IPS-NIHi11 (cell line): ENCODE measurements around the gene CASP8.
"Not testable (repeated sequence)": the region's sequence is repeated elsewhere in the genome, so short reads cannot be mapped to it uniquely, and the experiment has no call there.

Source experiments
- DNase-seq: peaks from one replicate; pipeline ENCODE4 v3.0.0; 2012; ENCODE audit warnings: mixed read lengths, low spot score

CASP8 gene

DNA sequence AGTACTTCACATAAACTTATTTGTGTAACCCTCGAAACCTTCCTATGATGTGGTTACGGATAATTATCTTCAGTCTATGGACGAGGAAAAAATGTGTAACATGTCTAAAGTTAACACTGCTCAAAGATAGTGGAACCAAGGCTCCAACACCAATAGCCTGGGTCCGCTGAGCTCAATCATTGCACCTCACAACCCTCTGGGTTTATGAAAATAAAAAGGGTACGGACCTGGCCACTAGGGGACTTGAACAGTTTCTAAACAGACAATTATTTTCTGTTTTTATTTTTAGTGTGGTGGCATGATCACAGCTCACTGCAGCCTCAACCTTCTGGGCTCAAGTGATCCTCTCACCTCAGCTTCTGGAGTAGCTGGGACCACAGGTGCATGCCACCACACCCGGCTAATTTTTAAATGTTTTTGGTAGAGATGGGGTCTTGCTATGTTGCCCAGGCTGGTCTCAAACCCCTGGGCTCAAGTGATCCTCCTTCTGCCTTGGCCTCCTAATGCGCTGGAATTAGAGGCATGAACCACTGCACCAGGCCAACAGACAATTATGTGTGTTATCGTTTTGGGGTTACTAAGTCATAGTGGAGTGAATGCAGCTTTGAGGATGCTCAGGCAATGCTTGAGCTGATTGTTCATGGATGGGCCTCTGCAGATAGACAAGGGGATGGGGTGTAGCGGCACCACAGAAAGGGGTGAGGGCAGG lies 10.1 kb downstream of the CASP8 start:
- no peak for DNase-seq

DNA sequence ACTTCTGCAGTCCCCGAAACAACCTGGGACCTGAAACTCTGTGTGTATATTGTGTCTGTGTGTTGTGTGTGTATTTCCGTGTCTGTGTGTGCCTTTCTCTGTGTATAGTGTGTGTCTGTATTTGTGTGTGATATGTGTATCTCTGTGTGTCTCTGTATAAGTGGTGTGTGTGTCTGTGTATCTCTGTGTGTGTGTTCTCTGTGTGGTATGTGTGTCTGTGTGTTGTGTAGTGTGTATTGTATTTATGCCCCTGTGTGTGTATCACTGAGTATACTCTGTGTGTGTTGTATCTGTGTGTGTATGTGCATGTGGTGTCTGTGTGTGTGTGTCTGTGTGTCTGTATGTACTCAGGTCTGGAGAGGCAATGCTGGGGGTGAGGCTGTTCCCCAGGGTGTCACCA lies 11.6 kb downstream of the CASP8 start:
- DNase-seq: no peak

- no peak for DNase-seq
These were observed 13.1 kb downstream of the CASP8 start for GRCh38 chr2:201273330-201273983.

- DNase-seq: no peak
These were observed 14.7 kb downstream of the CASP8 start for GRCh38 chr2:201275069-201275468.

- peak; percentile 66 for DNase-seq
These were observed 15.7 kb downstream of the CASP8 start for GRCh38 chr2:201275990-201276389.

DNA sequence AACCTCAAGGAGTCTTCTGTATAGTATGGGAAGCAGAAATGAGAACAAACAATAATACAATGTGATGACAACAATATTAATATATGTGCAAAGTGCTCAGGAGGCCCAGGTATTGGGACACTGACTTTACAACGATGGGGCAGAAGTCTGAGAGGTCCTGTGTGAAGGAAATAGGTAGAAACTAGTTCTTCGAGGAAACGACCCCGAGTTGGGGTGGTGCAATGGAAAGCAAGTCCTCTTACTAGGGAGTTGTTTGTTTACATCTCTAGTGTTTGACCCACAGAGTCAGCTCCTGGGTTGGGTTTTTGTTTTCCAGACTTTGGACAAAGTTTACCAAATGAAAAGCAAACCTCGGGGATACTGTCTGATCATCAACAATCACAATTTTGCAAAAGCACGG lies 16.2 kb downstream of the CASP8 start:
- no peak for DNase-seq

GRCh38 chr2:201279079-201279478 lies 18.7 kb downstream of the CASP8 start:
- no peak for DNase-seq

- DNase-seq: no peak
These were observed 20.1 kb downstream of the CASP8 start for GRCh38 chr2:201280191-201281040.

- DNase-seq: no peak
These were observed 25.2 kb downstream of the CASP8 start for GRCh38 chr2:201285499-201285898.

DNA sequence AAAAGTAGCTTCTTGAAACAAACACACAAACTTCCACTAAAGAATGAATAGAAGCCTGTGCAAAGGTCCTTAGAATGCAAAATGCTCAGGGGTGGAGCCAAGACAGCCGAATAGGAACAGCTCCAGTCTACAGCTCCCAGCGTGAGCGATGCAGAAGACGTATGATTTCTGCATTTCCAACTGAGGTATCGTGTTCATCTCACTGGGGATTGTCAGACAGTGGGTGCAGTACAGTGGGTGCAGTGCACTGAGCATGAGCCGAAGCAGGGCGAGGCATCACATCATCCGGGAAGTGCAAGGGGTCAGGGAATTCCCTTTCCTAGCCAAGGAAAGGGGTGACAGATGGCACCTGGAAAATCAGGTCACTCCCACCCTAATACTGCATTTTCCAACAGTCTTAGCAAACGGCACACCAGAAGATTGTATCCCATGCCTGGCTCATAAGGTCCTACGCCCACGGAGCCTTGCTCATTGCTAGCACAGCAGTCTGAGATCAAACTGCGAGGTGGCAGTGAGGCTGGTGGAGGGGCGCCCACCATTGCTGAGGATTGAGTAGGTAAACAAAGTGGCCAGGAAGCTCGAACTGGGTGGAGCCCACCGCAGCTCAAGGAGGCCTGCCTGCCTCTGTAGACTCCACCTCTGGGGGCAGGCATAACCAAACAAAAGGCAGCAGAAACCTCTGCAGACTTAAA lies 30.3 kb downstream of the CASP8 start:
- not testable (repeated sequence) for DNase-seq

GRCh38 chr2:201298462-201299052 lies 38.2 kb downstream of the CASP8 start:
- DNase-seq: no peak

- not testable (repeated sequence) for DNase-seq
These were observed 39.6 kb downstream of the CASP8 start for GRCh38 chr2:201299929-201300328.

DNA sequence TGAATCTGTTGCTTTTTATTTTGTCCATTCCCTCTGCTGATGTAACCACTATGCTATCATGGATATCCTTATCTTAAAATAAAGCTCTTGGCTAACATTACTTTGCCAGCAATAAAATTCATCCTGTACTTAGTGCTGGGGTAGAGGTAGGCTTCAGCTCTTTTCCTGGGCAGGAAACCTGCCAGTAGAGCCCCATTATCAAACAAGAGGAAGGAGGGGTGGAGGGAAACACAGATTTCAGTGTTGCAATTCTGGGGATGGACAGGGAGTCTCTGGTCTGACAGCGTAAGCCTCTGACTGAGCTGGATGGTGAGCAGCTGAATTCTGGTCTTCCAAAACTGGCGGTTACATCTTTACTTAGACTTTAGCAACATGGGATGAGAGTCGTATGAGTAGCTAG lies 47.5 kb downstream of the CASP8 start:
- DNase-seq: no peak

DNA sequence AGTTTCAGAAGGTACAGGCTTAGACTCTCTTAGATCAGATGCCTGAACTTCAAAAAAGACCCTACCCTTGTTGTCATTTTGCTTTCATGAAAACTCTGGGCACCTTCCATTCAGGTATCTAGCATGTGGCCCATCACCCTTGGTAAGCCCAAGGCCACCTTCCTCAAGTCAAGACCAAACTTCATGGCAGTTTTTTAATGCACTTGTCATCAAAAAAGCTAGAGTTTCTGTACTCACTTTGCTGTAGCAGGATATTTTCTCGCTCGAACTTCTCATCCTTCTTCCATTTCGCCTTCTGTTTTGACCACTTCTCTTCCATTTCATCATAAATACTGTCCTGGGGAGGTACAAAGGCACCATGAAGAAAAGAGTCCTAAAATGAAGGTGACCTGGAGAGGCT lies 48.6 kb downstream of the CASP8 start:
- DNase-seq: no peak

DNA sequence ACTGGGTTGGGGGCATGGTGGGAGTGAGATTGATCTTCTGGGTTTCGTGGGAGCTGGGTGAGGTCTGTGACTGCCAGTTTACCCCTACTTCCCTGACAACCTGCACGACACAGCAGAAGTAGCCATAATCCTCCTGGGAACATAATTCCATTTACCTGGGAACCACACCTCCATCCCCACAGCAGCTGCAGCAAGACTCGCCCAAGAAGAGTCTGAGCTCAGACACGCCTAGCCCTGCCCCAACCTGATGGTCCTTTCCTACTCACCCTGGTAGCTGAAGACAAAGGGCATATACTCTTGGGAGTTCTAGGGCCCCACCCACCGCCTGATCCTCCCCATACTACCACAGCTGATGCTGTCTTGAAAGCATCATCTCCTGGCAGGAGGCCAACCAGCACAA lies 53.0 kb downstream of the CASP8 start:
- no peak for DNase-seq

DNA sequence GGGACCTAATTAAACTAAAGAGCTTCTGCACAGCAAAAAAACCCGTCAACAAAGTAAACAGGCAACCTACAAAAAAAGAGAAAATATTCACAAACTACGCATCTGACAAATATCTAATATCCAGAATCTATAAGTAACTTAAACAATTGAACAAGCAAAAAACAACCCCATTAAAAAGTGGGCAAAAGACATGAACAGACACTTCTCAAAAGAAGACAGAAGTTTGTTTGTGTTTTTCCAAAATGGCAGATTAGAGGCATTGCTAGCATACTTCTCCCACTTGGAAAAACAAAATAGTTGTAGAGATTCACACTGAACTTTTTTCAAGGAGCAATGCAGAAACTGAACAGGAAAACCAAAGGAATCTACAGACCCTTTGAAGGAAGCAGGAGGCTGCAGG lies 59.2 kb downstream of the CASP8 start:
- no peak for DNase-seq

DNA sequence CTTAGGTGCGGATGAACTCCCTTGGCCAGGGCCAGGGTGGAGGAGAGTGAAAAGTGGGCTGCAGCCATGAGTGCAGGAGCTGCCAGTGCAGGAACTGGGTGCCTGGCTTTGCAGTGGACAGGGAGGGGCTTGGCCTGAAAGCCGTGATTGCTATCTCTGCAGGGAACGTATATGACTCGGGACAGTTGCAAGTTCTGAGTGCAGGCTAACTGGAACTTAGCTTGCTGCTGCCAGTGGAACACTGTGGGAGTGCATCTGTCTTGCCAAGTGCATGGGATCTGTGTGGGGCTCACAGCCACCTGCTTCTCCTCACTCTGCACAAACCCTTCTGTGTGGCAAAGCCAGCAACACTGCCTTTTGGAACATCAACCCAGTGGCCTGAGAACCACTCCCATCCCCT lies 59.9 kb downstream of the CASP8 start:
- DNase-seq: no peak

- DNase-seq: no peak
These were observed 60.4 kb downstream of the CASP8 start for GRCh38 chr2:201320701-201321100.

- no peak for DNase-seq
These were observed 62.4 kb downstream of the CASP8 start for GRCh38 chr2:201322772-201323171.

DNA sequence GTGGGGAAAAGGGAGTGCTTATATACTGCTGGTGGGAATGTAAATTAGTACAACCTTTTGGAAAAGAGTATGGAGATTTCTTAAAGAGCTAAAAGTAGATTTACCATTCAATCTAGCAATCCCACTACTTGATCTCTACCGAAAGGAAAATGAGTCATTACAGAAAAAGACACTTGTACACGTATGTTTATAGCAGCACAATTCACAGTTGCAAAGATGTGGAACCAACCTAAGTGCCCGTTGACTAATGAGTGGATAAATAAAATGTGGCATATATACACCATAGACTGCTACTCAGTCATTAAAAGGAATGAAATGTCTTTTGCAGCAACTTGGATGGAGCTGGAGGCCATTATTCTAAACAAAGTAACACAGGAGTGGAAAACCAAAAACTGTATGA lies 67.3 kb downstream of the CASP8 start:
- DNase-seq: no peak

- DNase-seq: no peak
These were observed 69.1 kb downstream of the CASP8 start for GRCh38 chr2:201329409-201329808.
